OCI-LY3 (cell line): ENCODE data around the gene RAD51B.

ENCODE experiments used
- H2AFZ ChIP-seq: fragments of 200-600, 300-600 bp; shearing (Covaris generic); 2 replicates; pipeline ENCODE4 v1.6.0; 2014; ENCODE audit warnings: antibody characterized with exemption, low read depth, low read length
- H3K27ac ChIP-seq: fragments of 200-600, 300-600 bp; sonication (generic); 2 replicates; pipeline ENCODE4 v1.5.1; 2014; ENCODE audit warnings: mild to moderate bottlenecking, low read length, moderate library complexity, mixed read lengths
- H3K27me3 ChIP-seq: fragments of 200-600, 300-600 bp; sonication (generic); 2 replicates; pipeline ENCODE4 v1.6.1; 2014; ENCODE audit warnings: low read depth, low read length, mixed read lengths
- H3K36me3 ChIP-seq: fragments of 200-600, 300-600 bp; sonication (generic); replicated peaks from 2 replicates; pipeline ENCODE3; 2014; ENCODE audit warnings: low read depth, low read length, mixed read lengths
- H3K4me1 ChIP-seq: fragments of 300-600, 200-600 bp; sonication (generic); 2 replicates; pipeline ENCODE4 v1.6.1; 2014; ENCODE audit warnings: low read length, mixed read lengths
- H3K4me2 ChIP-seq: fragments of 200-600, 300-600 bp; sonication (generic); 2 replicates; pipeline ENCODE4 v1.6.1; 2014; ENCODE audit warnings: low read length, mixed read lengths
- H3K4me3 ChIP-seq: fragments of 300-600, 200-600 bp; sonication (generic); 2 replicates; pipeline ENCODE4 v1.5.1; 2014; ENCODE audit warnings: antibody characterized with exemption, mild to moderate bottlenecking, low read length, moderate library complexity
- H3K79me2 ChIP-seq: fragments of 300-600, 200-600 bp; shearing (Covaris generic); 2 replicates; pipeline ENCODE4 v1.6.1; 2014; ENCODE audit warnings: mild to moderate bottlenecking, low read length, mixed read lengths
- H3K9ac ChIP-seq: fragments of 300-600, 200-600 bp; shearing (Covaris generic); 2 replicates; pipeline ENCODE4 v1.6.0; 2014; ENCODE audit warnings: mild to moderate bottlenecking, low read length, moderate library complexity
- H3K9me3 ChIP-seq: fragments of 200-600, 300-600 bp; shearing (Covaris generic); 2 replicates; pipeline ENCODE4 v1.6.1; 2014; ENCODE audit warnings: low read length, mixed read lengths; ENCODE audit not compliant: insufficient read depth
- H4K20me1 ChIP-seq: fragments of 200-600, 300-600 bp; sonication (generic); 2 replicates; pipeline ENCODE4 v1.6.1; 2016; ENCODE audit warnings: low read length, mixed read lengths; ENCODE audit not compliant: insufficient read depth
- CTCF ChIP-seq: fragments of 200-600, 300-600 bp; sonication (generic); IDR thresholded peaks from 2 replicates; pipeline ENCODE4 v1.5.1; 2014; ENCODE audit warnings: antibody characterized with exemption, low read length, low read depth
- EZH2phosphoT487 ChIP-seq: fragments of 200-600 bp; shearing (Covaris generic); IDR thresholded peaks from 2 replicates; pipeline ENCODE4 v1.6.1; 2018; ENCODE audit warnings: antibody characterized with exemption, mixed run types, low read depth

The RAD51B gene

GRCh38 chr14:68139431-68140075 lies 320.0 kb downstream of the RAD51B start:
- H3K79me2 ChIP-seq, result no peaks in the 10 kb centered on the region
- H3K4me2 ChIP-seq, result no peak overlapping the region
- no peak overlapping the region for H3K27ac ChIP-seq
- TF ChIP-seq CTCF (no peak), EZH2phosphoT487 (no peak)
- H3K9me3 ChIP-seq, result no peaks in the 10 kb centered on the region
- no peak overlapping the region for H2AFZ ChIP-seq
- no peaks in the 10 kb centered on the region for H3K36me3 ChIP-seq
- H3K9ac ChIP-seq, result no peak overlapping the region
- peaks cover 11% of the 10 kb centered on the region for H3K4me1 ChIP-seq
- no peak overlapping the region for H3K4me3 ChIP-seq
- H3K27me3 ChIP-seq, result no peaks in the 10 kb centered on the region
- no peaks in the 10 kb centered on the region for H4K20me1 ChIP-seq

- no peaks in the 10 kb centered on the region for H3K9me3 ChIP-seq
- no peak overlapping the region for H3K4me2 ChIP-seq
- H3K27ac ChIP-seq, result no peak overlapping the region
- no peak overlapping the region for H2AFZ ChIP-seq
- no peaks in the 10 kb centered on the region for H3K79me2 ChIP-seq
- TF ChIP-seq CTCF (no peak), EZH2phosphoT487 (no peak)
- no peaks in the 10 kb centered on the region for H4K20me1 ChIP-seq
- H3K9ac ChIP-seq, result no peak overlapping the region
- no peak overlapping the region for H3K4me3 ChIP-seq
- peaks cover 4% of the 10 kb centered on the region for H3K4me1 ChIP-seq
- H3K36me3 ChIP-seq, result no peaks in the 10 kb centered on the region
- no peaks in the 10 kb centered on the region for H3K27me3 ChIP-seq
Observed at GRCh38 chr14:68140076-68140741, 320.6 kb downstream of the RAD51B start.

- no peak overlapping the region for H3K4me2 ChIP-seq
- no peak for TF ChIP-seq CTCF
- TF ChIP-seq EZH2phosphoT487, result no peak
- no peaks in the 10 kb centered on the region for H3K36me3 ChIP-seq
- H3K4me3 ChIP-seq, result no peak overlapping the region
- H3K9ac ChIP-seq, result no peak overlapping the region
- no peaks in the 10 kb centered on the region for H3K27me3 ChIP-seq
- no peaks in the 10 kb centered on the region; the same call in 1 of the 2 replicates for H3K4me1 ChIP-seq
- H2AFZ ChIP-seq, result no peak overlapping the region
- no peaks in the 10 kb centered on the region for H4K20me1 ChIP-seq
- H3K9me3 ChIP-seq, result no peaks in the 10 kb centered on the region
- H3K79me2 ChIP-seq, result no peaks in the 10 kb centered on the region
- H3K27ac ChIP-seq, result no peak overlapping the region
Observed at GRCh38 chr14:68140806-68141205, 321.2 kb downstream of the RAD51B start.

GRCh38 chr14:68141281-68142088 lies 321.9 kb downstream of the RAD51B start:
- no peaks in the 10 kb centered on the region for H3K79me2 ChIP-seq
- no peaks in the 10 kb centered on the region for H3K36me3 ChIP-seq
- no peak overlapping the region for H3K4me2 ChIP-seq
- no peaks in the 10 kb centered on the region for H3K27me3 ChIP-seq
- no peaks in the 10 kb centered on the region; the same call in 1 of the 2 replicates for H3K4me1 ChIP-seq
- TF ChIP-seq EZH2phosphoT487, result no peak
- TF ChIP-seq CTCF, result no peak
- no peak overlapping the region for H3K27ac ChIP-seq
- H3K9me3 ChIP-seq, result no peaks in the 10 kb centered on the region
- H3K9ac ChIP-seq, result no peak overlapping the region
- H2AFZ ChIP-seq, result no peak overlapping the region
- no peaks in the 10 kb centered on the region for H4K20me1 ChIP-seq
- H3K4me3 ChIP-seq, result no peak overlapping the region
